Sigmoid colon (tissue), 4 donors: ENCODE data around the gene TMED9.
"Not testable (repeated sequence)": the region's sequence is repeated elsewhere in the genome, so short reads cannot be mapped to it uniquely, and the experiment has no call there.

Source experiments
- CTCF ChIP-seq, 4 experiments: fragments of 450-650 bp in 3 of 4; fragments of 200-600 bp in 1 of 4; IDR thresholded peaks; one replicate each; pipeline ENCODE4 v1.5.1; 2016 to 2019; ENCODE audit warnings: antibody characterized with exemption in 4 of 4, mild to moderate bottlenecking in 3 of 4, moderate library complexity in 2 of 4
- POLR2AphosphoS5 ChIP-seq, 4 donors: sonication (generic); formaldehyde crosslinking; IDR thresholded peaks; one replicate each; pipeline ENCODE4 v1.6.1; 2017; ENCODE audit warnings: antibody characterized with exemption in 4 of 4

- TF ChIP-seq CTCF, POLR2AphosphoS5 (IDR thresholded peaks at IDR 0.05): not testable (repeated sequence)
Observed at GRCh38 chr5:177559446-177559941, 32.5 kb upstream of the TMED9 start.
